Stimulated activated CD4-positive, alpha-beta T cell treated with anti-CD3 and anti-CD28 coated beads, Interleukin-2, amount 100 ng/mL, for 48 hours (primary cell): ENCODE data around the gene GCNA.
"Not testable (repeated sequence)": the region's sequence is repeated elsewhere in the genome, so short reads cannot be mapped to it uniquely, and the experiment has no call there.

ENCODE experiments used
- DNase-seq, 2 donors: peaks; one replicate each; pipeline ENCODE4 v3.0.0-alpha.2; 2020

The GCNA gene

DNA sequence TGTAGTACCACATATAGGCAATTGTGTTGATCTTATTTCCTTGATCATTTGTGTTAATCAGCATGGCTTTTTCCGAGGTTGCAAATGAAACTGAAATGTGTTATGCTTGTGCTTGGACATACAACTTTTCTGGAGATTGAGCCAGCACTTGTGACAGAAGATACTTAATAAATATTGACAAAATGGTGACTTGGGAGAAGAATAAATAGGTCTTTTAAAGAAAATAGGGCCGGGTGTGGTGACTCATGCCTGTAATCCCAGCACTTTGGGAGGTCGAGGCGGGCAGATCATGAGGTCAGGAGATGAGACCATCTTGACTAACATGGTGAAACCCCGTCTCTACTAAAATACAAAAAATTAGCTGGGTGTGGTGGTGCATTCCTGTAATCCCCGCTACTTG is 18.5 kb upstream of the GCNA start:
- DNase-seq: not testable (repeated sequence)

DNA sequence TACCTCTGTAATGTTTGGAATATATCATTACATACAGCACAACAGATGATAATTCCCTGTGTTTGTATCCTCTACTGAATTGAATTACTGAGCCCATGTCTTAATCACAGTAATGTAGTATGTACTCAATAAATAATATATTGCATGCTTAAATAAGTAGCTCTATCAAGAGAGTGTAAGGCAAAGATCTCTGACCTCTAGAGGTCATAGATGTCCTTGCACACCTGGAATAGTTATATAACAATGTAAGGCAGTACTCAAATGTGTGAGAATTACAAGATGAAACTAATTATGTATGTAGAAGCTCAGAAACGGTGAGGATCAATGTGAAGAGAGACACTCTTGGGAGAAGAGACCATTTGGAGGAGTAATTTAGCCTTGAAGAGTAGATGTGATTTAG is 14.3 kb upstream of the GCNA start:
- DNase-seq: no peak

DNA sequence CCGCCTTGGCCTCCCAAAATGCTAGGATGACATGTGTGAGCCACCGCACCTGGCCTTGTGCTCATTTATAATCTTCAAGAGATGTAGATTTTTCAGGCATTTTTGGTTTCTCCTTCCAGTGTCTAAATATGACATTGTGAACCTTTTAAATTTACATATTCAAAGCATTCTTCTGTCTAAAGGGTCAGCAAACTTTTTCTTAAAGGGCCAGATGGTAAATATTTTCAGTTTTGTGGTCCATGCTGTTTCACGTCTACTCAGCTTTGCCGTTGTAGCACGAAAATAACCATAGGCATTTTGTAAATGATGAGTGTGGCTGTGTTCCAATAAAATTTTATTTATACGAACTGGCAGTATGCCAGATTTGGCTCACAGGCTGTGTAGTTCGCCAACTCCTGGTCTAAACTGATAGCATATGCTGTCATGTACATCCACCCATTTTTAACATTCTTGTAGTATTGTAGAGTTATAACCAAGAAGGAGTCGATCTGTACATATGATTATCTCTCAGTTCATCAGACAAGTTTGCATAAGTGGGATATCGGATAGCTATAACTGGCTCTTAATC is 12.7 kb upstream of the GCNA start:
- DNase-seq: no peak

DNA sequence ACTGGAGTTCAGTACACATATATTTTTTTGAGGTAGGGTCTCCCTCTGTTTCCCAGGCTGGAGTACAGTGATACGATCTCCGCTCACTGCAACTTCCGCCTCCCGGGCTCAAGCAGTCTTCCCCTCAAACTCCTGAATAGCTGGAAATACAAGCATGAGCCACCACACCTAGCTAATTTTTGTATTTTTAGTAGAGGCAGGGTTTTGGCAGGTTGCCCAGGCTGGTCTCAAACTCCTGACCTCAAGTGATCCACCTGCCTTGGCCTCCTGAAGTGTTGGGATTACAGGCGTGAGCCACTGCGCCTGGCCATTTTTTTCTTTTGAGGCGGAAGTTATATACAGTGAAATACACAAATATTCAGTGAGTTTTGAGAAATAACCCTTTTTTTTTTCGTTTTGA is 6.8 kb upstream of the GCNA start:
- not testable (repeated sequence) for DNase-seq

DNA sequence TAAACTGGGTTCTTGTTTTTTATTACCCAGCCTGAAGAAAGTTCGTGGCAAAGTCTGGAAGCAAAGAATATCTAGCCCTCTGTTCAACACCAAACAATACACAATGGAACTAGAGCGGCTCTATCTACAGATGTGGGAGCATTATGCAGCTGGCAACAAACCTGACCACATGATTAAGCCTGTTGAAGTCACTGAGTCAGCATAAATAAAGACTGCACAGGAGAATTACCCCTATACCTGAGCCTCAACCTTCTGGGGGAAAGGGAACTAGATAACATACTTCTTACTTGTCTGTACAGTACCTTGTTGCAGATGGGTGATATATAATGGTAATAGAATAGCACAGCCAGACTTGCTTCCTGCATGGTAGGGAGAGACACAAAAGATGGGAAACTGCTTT is 4.6 kb upstream of the GCNA start:
- no peak for DNase-seq

DNA sequence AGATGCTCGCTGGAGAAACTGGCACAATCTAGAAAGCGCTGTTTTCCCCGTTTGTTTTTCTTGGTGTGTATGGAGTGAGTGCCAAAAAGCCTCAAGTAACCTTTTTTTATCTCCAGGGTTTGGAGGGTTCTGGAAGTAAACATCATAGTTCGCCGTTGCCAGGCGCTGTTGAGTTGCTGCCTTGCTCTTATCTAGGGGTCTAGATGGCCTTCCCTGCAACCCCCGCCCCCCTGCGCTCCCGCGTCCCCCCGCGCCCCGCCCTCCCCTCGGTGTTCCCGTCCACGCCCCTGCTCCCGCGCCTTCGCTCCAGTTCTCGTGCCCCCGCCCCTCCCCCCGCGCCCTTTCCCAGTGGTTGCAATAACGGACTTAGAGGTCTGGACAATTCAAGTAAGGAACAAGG is 555 bp upstream of the GCNA start:
- DNase-seq: no peak

DNA sequence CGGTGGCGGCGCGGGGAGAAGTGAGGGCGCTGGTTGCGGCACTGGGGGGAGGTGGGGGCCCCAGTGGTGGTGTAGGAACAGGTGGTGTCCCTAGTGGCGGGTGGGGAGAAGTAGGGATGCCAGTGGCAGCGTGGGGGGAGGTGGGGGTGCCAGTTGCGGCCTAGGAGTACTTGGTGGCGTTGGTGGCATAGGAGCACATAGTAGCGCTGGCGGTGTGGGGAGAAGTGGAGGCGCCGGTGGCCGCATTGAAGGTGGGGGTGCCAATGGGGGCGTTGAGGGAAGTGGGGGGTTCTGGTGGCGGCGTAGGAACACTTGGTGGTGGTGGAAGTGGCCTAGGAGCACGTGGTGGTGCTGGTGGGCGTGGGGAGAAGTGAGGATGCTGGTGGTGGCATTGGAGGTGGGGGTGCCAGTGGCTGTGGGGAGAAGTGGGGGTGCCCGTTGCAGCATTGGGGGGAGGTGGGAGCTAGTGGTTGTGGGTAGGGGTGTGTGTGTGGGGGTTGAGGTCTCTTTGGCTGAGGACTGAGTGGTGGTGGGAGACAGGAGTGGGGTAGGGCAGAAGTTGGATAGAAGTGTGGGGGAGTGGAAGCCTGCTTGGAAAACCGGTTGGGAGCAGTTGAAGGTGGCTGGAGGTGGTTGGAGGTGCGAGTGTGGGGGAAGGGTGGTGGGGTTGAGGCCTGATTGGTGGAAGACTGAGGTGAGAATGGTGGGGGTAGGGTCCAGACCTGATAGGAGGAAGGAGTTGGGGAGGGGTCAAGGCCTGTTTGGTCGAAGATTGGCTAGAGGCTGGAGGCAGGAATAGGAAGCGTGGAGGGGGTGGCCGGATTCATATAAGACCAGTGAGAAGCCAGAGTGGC is 1.1 kb downstream of the GCNA start:
- DNase-seq: no peak

DNA sequence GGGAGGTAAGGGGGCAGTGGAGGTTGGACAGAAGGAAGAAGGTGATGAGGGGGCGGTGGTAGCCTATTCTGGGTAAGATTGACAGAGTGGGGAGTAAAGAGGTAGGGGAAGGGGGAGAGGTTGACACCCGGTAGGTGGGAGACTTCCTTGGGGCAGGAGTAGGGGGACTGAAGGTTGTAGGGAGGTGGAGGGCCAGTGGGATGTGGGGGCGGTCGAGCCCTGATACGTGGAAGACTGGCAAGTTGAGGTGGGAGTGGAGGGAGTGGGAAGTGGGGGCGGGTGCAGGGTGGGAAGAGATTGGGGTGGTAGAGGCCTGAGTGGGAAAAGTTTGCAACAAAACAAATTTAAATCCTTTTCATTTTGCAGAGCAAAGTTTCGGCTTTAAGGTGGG is 1.7 kb downstream of the GCNA start:
- no peak for DNase-seq

DNA sequence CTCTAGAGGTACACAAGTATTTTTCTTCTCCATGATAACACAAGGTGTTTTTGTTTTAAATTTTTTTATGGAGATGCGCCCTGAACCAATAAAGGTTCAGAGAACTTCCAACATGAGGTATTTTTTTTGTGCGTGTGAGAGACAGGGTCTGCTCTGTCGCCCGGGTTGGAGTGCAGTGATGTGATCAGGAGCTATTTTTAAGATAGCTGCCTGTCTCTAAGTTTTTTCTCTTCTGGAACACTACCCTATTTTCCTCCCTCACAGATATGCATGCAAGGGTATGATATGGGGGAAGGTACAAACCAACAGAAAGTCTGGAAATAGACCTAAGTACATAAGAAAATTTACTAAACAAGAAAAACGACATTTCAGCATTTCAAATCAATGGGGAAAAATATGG is 3.0 kb downstream of the GCNA start:
- no peak for DNase-seq

DNA sequence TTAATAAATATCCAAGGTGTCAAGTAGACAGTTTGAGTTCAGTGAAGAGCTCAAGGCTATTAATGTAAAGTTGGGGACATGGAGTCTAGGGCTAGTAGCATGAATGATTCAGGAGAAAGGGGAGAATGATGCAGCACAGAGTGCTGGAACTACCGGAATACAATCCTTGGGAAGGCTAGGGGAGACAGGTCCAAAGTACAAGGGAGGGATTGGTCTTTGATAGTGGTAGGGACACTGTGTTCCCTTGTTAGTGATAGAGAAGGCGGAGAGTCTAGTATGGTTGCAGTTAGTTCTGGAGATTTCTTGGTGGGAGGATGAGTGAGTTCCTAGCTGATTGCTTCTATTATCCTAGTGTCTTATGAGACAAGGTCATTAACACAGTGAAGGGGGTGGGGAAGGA is 8.7 kb downstream of the GCNA start:
- no peak for DNase-seq

DNA sequence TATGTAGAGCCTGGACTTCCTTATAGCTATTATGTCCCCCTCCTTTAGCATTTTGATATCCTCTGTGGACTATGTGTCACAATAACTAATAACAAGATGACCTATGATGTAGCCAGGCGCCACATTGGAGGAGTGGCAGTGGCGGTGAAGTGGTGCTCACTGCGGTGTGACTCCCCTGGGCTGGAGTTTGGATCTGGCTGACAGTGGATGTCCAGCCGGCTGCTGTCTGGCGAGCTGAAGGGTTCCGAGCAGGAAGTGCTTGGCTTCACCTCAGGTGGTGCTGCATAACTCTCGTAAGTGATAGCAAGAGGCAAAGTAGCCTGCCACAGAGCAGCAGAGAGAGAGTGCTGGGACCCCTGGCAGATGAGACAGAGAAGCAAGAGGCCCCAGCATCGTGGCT is 15.0 kb downstream of the GCNA start:
- not testable (repeated sequence) for DNase-seq

DNA sequence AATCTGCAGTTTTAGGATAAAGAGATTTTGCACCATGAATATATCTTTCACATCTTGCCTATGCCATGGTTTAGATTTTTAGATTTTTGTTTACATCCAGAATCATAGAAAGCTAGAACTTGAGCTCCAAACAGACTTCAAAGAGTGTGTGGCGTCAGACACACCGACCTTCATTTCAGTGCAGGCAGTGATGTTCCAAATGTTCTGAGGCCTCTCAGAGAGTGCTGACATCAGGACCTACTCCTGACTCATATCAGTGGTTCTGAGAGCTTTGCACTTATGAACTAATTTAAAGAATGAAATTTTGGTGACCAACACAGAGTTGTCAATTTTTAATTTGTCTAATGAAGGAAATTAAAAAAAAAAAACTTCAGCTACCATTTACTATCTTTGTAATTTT is 21.7 kb downstream of the GCNA start:
- DNase-seq: no peak

DNA sequence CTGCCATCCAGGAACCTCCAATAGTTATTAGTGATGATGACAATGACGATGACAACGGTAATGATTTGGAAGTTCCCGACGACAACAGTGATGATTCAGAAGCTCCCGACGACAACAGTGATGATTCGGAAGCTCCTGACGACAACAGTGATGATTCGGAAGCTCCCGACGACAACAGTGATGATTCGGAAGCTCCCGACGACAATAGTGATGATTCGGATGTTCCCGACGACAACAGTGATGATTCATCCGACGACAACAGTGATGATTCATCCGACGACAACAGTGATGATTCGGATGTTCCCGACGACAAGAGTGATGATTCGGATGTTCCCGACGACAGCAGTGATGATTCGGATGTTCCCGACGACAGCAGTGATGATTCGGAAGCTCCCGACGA is 25.4 kb downstream of the GCNA start:
- DNase-seq: no peak

DNA sequence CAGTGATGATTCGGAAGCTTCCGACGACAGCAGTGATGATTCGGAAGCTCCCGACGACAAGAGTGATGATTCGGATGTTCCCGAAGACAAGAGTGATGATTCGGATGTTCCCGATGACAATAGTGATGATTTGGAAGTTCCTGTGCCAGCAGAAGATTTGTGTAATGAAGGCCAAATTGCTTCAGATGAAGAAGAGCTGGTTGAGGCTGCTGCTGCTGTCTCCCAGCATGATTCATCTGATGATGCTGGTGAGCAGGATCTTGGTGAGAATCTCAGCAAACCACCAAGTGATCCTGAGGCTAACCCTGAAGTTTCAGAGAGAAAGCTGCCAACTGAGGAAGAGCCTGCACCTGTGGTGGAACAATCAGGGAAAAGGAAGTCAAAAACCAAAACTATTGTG is 25.9 kb downstream of the GCNA start:
- no peak for DNase-seq

DNA sequence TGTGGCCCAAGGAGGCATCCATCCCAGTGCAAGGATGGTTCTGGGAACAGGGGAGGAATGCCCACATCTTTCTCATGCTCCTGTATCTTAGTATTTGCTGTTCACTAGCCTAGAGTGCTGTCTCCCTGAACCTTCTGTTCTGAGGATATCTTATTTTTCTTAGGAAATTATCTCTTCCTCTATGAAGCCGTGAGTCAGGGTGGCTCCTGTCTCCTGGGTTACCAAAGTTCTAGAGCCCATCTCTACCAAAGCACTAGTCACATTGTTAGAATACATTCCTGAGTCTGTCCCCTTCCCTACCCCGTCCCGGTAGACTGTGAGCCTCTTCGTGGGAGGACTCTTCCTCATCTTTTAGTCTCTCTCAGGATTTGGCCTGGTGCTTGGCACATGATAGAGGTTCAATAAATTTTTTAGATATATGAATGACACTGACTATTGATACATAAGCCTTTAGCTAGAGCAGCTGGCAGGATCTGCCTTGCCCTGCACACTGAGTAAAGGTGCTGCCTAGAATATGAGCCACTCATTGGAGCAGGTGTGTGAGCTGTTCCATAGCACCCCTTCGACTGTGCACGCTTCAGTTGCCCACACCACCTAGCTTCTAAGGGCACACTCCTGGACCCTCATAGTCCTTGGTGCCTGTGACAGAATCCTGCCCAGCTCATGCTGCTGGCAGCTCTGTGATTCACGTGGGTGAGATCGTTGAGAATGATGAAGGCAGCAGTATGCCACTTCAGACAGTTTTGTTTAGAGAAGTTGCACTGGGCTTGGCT is 26.7 kb downstream of the GCNA start:
- DNase-seq: no peak

DNA sequence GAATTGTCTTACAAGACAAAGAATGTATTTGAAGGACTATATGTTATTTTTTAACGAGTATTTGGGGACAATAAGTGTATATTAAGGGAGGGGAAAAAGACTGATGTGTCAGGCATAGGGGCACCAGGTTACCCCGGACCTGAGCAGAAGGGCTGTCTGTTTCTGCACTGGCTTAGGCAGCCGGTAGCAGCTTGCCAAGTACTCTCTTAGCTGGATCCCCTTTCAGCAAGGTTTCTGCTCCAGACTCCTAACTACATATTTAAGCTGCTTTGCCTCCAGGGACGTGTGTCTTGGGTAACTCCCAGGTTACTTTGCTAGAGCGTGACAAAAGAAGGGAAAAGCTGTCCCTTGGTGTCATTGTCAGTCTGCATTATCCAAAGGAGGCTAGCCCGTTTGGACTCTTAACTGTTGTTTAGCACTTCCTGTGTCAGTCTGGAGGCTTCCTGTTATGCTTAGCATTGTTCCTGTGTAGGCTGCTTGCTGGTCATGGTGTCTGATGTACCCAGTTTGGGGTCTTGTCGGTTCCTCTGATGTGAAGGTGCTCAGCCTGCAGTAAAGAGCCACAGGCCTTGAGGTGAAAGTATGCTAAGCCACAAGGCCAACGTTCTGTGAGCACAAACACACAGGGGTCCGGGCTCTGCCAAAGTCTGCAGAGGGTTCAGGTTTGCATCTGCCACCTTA is 28.4 kb downstream of the GCNA start:
- no peak for DNase-seq

DNA sequence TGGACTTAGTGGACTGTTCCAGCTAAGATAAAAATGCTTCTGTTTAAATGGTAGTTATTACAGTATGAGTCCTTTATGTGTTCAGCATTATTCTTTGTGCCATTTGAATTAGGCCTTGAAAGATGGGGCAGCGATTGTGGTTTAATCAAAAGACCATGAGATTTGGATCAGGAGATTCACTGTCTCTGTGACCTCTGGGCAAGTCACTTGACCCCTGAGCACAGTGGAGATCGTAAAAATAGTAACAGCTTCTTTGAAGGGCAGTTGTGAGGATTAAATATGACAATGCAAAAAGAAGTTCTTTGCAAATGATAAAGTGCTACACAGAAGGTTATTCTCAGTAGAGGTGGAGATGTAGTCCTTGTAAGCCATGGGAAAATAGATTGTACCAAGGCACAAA is 29.3 kb downstream of the GCNA start:
- DNase-seq: no peak

DNA sequence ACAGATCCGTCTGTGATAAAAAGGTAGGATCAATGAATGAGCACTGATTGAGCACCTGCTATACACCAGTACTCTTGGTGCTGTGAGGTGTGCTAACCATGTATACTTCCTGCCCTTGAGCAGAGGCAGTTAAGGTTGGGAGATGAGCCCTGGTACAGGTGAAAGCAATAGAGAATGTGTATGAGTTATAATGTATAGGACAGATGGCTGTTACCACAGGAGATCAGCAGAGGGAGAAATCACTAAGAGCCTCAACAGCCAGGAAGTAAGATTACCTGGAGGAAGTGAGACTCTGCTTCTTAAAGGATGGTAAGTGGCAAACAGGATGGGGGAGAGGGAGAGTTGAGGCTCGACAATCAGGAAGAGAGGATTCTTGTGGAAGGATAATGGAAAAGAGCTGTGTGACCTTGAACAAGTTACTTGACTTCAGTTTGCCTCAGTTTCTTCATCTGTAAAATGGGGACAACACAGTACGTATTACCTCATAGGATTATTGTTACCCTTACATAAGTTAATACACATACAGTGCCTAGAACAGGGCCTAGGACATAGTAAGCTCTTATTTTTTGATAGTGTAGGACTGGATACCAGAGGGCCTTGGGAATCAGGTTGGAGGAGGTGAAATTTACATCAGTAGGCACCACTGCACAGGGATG is 31.0 kb downstream of the GCNA start:
- no peak for DNase-seq

DNA sequence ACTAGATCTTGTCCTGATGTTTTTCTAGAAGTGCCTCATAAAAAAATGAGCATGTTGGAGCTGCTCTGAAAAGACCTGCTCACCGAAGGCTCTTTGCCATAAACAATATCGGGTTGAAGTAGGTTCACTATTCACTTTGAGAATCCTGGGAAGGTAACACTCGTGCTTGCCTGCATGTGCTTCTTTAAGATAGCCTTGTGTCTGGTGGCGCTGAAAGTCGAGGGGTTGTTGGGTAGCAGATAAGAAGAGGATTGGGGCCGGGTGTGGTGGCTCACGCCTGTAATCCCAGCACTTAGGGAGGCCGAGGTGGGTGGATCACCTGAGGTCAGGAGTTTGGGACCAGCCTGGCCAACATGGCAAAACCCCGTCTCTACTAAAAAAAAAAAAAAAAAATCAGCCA is 33.5 kb downstream of the GCNA start:
- DNase-seq: not testable (repeated sequence)

DNA sequence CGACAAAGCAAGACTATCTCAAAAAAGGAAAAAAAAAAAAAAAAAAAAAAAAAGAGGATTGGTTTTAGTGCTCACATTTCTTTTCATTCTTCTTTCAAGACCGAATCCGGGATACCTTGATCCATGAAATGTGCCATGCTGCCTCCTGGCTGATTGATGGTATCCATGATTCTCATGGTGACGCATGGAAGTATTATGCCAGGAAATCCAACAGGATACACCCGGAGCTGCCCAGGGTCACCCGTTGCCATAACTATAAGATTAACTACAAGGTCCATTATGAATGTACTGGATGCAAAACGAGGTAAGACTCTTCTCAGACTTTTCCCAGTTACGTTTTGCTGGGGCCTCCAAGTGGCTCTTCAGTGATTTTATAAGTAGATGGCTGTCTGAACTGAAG is 34.0 kb downstream of the GCNA start:
- no peak for DNase-seq

DNA sequence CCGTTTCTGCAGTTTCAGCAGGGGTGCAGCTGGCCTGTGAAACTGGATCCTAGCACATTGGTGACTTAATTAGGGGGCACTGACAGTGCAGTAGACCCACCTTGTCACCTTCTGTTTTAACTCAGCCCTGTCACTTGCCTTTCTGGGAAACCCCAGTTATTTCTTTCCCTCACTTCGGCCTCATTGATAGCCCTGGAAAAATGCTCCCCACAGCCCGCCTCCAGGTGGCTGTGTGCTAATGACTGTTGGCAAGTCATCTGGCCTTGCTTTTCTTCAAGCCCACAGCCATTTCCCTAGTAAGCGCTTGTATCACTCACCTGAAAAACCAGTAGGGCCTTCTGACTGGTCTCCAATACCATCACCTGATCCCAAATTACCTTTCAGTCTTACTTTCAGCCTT is 36.8 kb downstream of the GCNA start:
- DNase-seq: no peak

DNA sequence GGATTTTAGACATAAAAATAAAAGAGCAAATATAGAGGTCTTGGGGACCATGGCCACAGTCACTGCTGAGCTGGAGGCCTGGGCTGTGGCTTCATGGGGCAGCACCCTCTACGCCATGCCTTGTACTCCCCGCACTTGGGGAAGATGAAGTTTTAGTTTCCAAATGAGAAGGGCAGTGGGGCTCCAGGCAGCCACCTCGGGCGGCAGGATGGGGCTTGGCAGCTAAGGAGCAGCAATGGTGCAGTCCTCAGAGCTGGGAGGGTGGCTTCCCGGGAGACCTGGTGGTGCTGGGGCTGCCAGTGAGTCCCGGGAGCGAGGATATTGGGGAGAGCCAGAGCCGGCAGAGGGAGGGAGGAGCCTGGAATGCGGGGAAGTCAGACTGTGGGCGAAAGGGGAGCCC is 37.7 kb downstream of the GCNA start:
- DNase-seq: no peak
